GM18505 (cell line): Measurements from ENCODE around the gene HSPB2.
A peak's percentile ranks its signal among the peaks of the same experiment; 100 is the strongest.

Experiments used
- ATAC-seq: cut with Tn5 transposase; IDR thresholded peaks from one replicate; pipeline ENCODE4 v1.9.1; 2021; ENCODE audit not compliant: unreplicated experiment
- POLR2A ChIP-seq: IDR thresholded peaks from 4 replicates; pipeline ENCODE4 v1.6.1; 2011; ENCODE audit warnings: borderline replicate concordance; ENCODE audit not compliant: insufficient read depth, insufficient read length; ENCODE audit errors: extremely low read depth

HSPB2 gene

GRCh38 chr11:111937844-111938243, 25.3 kb downstream of the HSPB2 start:
- no peak for ATAC-seq
- no peak for TF ChIP-seq POLR2A

- TF ChIP-seq POLR2A: no peak
- peak; percentile 76 for ATAC-seq
Measured at GRCh38 chr11:111938687-111939160, 26.2 kb downstream of the HSPB2 start.

- no peak for TF ChIP-seq POLR2A
- ATAC-seq: no peak
Measured at GRCh38 chr11:111939836-111940604, 27.5 kb downstream of the HSPB2 start.

- ATAC-seq: no peak
- no peak for TF ChIP-seq POLR2A
Measured at GRCh38 chr11:111941963-111942362, 29.4 kb downstream of the HSPB2 start.

- no peak for ATAC-seq
- no peak for TF ChIP-seq POLR2A
Measured at GRCh38 chr11:111942829-111943228, 30.3 kb downstream of the HSPB2 start.

GRCh38 chr11:111944139-111944538, 31.6 kb downstream of the HSPB2 start:
- no peak for ATAC-seq

GRCh38 chr11:111944651-111945051, 32.1 kb downstream of the HSPB2 start:
- ATAC-seq: no peak

More at GRCh38 chr11:111944139-111944538, 31.6 kb downstream of the HSPB2 start:
- TF ChIP-seq POLR2A: no peak

GRCh38 chr11:111945198-111945597, 32.7 kb downstream of the HSPB2 start:
- no peak for TF ChIP-seq POLR2A
- ATAC-seq: no peak

More at GRCh38 chr11:111944651-111945051, 32.1 kb downstream of the HSPB2 start:
- TF ChIP-seq POLR2A: no peak

- no peak for TF ChIP-seq POLR2A
- ATAC-seq: no peak
Measured at GRCh38 chr11:111946499-111946898, 34.0 kb downstream of the HSPB2 start.

- ATAC-seq: no peak
- TF ChIP-seq POLR2A: no peak
Measured at GRCh38 chr11:111947143-111947542, 34.6 kb downstream of the HSPB2 start.

- no peak for TF ChIP-seq POLR2A
- ATAC-seq: no peak
Measured at GRCh38 chr11:111949519-111950426, 37.2 kb downstream of the HSPB2 start.

GRCh38 chr11:111951565-111951964, 39.0 kb downstream of the HSPB2 start:
- no peak for ATAC-seq
- no peak for TF ChIP-seq POLR2A

- no peak for ATAC-seq
- TF ChIP-seq POLR2A: no peak
Measured at GRCh38 chr11:111954154-111954553, 41.6 kb downstream of the HSPB2 start.
